ENCODE data around the gene LZTFL1.

GRCh38 chr3:45782381-45782780, 59.5 kb downstream of the LZTFL1 start:
- no peak for TF ChIP-seq CTCF (IDR thresholded peaks at IDR 0.05; ENCODE audit: low read depth, low read length, poor library complexity, severe bottlenecking)
- TF ChIP-seq EZH2phosphoT487 (IDR thresholded peaks at IDR 0.05; ENCODE audit: borderline replicate concordance, low read length) = no peak

Data from DOHH2 (cell line).